Thyroid gland (tissue), 4 donors: ENCODE results near the gene MYO5C.

Experiments
- CTCF ChIP-seq, 6 experiments: fragments of 200-600 bp in 3 of 6; fragments of 450-650 bp in 3 of 6; sonication (generic) in 3 of 6; IDR thresholded peaks; one replicate each; pipeline ENCODE4 v1.5.1; 2016 to 2019; ENCODE audit warnings: antibody characterized with exemption in 6 of 6, mild to moderate bottlenecking in 2 of 6, inconsistent platforms in 1 of 6, moderate library complexity in 1 of 6
- POLR2A ChIP-seq, 2 donors: fragments of 450-650 bp; IDR thresholded peaks; one replicate each; pipeline ENCODE4 v1.6.1; 2017; ENCODE audit warnings: antibody characterized with exemption in 2 of 2, mild to moderate bottlenecking in 2 of 2, moderate library complexity in 1 of 2

- TF ChIP-seq CTCF (IDR thresholded peaks at IDR 0.05) (no peak), POLR2A (IDR thresholded peaks at IDR 0.05) (no peak)
Measured at GRCh38 chr15:52334491-52335160, 39.0 kb upstream of the MYO5C start.
